Effector memory CD8-positive, alpha-beta T cell (primary cell): ENCODE results near the gene ARIH2.
A peak's percentile ranks its signal among the peaks of the same experiment; 100 is the strongest.
"Not testable (repeated sequence)": the region's sequence is repeated elsewhere in the genome, so short reads cannot be mapped to it uniquely, and the experiment has no call there.

Experiments used
- ATAC-seq: fragments of 150-1000 bp; cut with Tn5 transposase; replicated peaks from 2 replicates; pipeline ENCODE4 v1.10.0; 2021; ENCODE audit warnings: mild to moderate bottlenecking, moderate library complexity
- DNase-seq, 3 experiments: peaks; one replicate each; pipeline ENCODE4 v3.0.0; 2021
- H3K27ac Mint-ChIP-seq, 2 donors: one replicate each; pipeline ENCODE4 v1.8.0; 2022; ENCODE audit warnings: mild to moderate bottlenecking in 2 of 2, mixed read lengths in 2 of 2, moderate library complexity in 2 of 2
- H3K27me3 Mint-ChIP-seq, 2 donors: one replicate each; pipeline ENCODE4 v1.8.0; 2022; ENCODE audit warnings: mixed read lengths in 2 of 2
- H3K36me3 Mint-ChIP-seq: one replicate; pipeline ENCODE4 v1.8.0; 2022; ENCODE audit warnings: mild to moderate bottlenecking, moderate library complexity, mixed read lengths; ENCODE audit not compliant: insufficient read depth
- H3K4me1 Mint-ChIP-seq, 2 donors: one replicate each; pipeline ENCODE4 v1.8.0; 2022; ENCODE audit warnings: low read depth in 2 of 2, mixed read lengths in 2 of 2
- H3K4me3 Mint-ChIP-seq, 2 donors: one replicate each; pipeline ENCODE4 v1.8.0; 2022; ENCODE audit warnings: mild to moderate bottlenecking in 2 of 2, mixed read lengths in 2 of 2, moderate library complexity in 2 of 2
- H3K9me3 Mint-ChIP-seq, 2 donors: one replicate each; pipeline ENCODE4 v1.8.0; 2022; ENCODE audit warnings: mixed read lengths in 2 of 2

ARIH2 gene

GRCh38 chr3:48899273-48899672 lies 19.4 kb upstream of the ARIH2 start:
- peaks cover 33 to 40% of the 10 kb centered on the region in 2 donors for H3K4me1 Mint-ChIP-seq
- no peaks in the 10 kb centered on the region for H3K9me3 Mint-ChIP-seq
- H3K4me3 Mint-ChIP-seq: peak overlapping the region; percentile 92 to 96
- peak overlapping the region; percentile 91 to 93 for H3K27ac Mint-ChIP-seq
- H3K36me3 Mint-ChIP-seq: peaks cover 2% of the 10 kb centered on the region
- ATAC-seq: peak; percentile 60
- H3K27me3 Mint-ChIP-seq: no peaks in the 10 kb centered on the region
- peak; percentile 19 to 25 (median 21) for DNase-seq

- DNase-seq, H3K27me3 Mint-ChIP-seq, ATAC-seq, H3K4me1 Mint-ChIP-seq, H3K9me3 Mint-ChIP-seq, H3K36me3 Mint-ChIP-seq, H3K4me3 Mint-ChIP-seq, H3K27ac Mint-ChIP-seq: not testable (repeated sequence)
Observed at GRCh38 chr3:48907026-48907425, 11.6 kb upstream of the ARIH2 start.

- H3K36me3 Mint-ChIP-seq: peaks cover 24% of the 10 kb centered on the region
- no peak overlapping the region for H3K4me3 Mint-ChIP-seq
- H3K27me3 Mint-ChIP-seq: no peaks in the 10 kb centered on the region
- ATAC-seq (no peak), DNase-seq (no peak)
- no peak overlapping the region for H3K27ac Mint-ChIP-seq
- no peaks in the 10 kb centered on the region for H3K9me3 Mint-ChIP-seq
- H3K4me1 Mint-ChIP-seq: peaks cover 12 to 14% of the 10 kb centered on the region in 2 donors
Observed at GRCh38 chr3:48915296-48915695, 3.3 kb upstream of the ARIH2 start.

- Mint-ChIP-seq H3K36me3 (peaks cover 59% of the 10 kb centered on the region), H3K4me3 (peak overlapping the region; percentile 98), H3K4me1 (peaks cover 16 to 26% of the 10 kb centered on the region in 2 donors), H3K9me3 (no peaks in the 10 kb centered on the region), H3K27ac (peak overlapping the region; percentile 99 to 100), H3K27me3 (no peaks in the 10 kb centered on the region)
- peak; percentile 47 to 52 (median 49) for DNase-seq
- peak; percentile 51 for ATAC-seq
Observed at GRCh38 chr3:48919215-48920138, 835 bp downstream of the ARIH2 start.

- H3K9me3 Mint-ChIP-seq: no peaks in the 10 kb centered on the region
- no peak for DNase-seq
- peak overlapping the region; percentile 79 to 88 for H3K27ac Mint-ChIP-seq
- H3K27me3 Mint-ChIP-seq: no peaks in the 10 kb centered on the region
- peak; percentile 11 for ATAC-seq
- H3K4me3 Mint-ChIP-seq: peak overlapping the region; percentile 2 to 59
- peaks cover 41 to 60% of the 10 kb centered on the region in 2 donors for H3K4me1 Mint-ChIP-seq
- H3K36me3 Mint-ChIP-seq: peaks cover 82% of the 10 kb centered on the region
Observed at GRCh38 chr3:48926425-48927392, 8.1 kb downstream of the ARIH2 start.

GRCh38 chr3:48927928-48928327 lies 9.3 kb downstream of the ARIH2 start:
- peaks cover 83% of the 10 kb centered on the region for H3K36me3 Mint-ChIP-seq
- peak overlapping the region; percentile 2 to 64 for H3K4me3 Mint-ChIP-seq
- no peak for ATAC-seq

GRCh38 chr3:48928679-48929078 lies 10.0 kb downstream of the ARIH2 start:
- DNase-seq: no peak
- H3K27me3 Mint-ChIP-seq: no peaks in the 10 kb centered on the region
- ATAC-seq: no peak
- no peaks in the 10 kb centered on the region for H3K9me3 Mint-ChIP-seq
- H3K4me3 Mint-ChIP-seq: peak overlapping the region; percentile 33 to 64
- H3K36me3 Mint-ChIP-seq: peaks cover 81% of the 10 kb centered on the region
- H3K4me1 Mint-ChIP-seq: peaks cover 50 to 66% of the 10 kb centered on the region in 2 donors
- peak overlapping the region; percentile 65 to 88 for H3K27ac Mint-ChIP-seq

More at GRCh38 chr3:48927928-48928327, 9.3 kb downstream of the ARIH2 start:
- no peak for DNase-seq
- H3K27me3 Mint-ChIP-seq: no peaks in the 10 kb centered on the region
- H3K9me3 Mint-ChIP-seq: no peaks in the 10 kb centered on the region
- peak overlapping the region; percentile 65 to 88 for H3K27ac Mint-ChIP-seq
- H3K4me1 Mint-ChIP-seq: peaks cover 50 to 66% of the 10 kb centered on the region in 2 donors

GRCh38 chr3:48929358-48930035 lies 10.9 kb downstream of the ARIH2 start:
- H3K27ac Mint-ChIP-seq: peak overlapping the region; percentile 13 to 65

GRCh38 chr3:48930590-48930989 lies 11.9 kb downstream of the ARIH2 start:
- no peak for DNase-seq
- H3K27ac Mint-ChIP-seq: peak overlapping the region in 1 of 2 donors; percentile 83
- peaks cover 50 to 69% of the 10 kb centered on the region in 2 donors for H3K4me1 Mint-ChIP-seq
- H3K9me3 Mint-ChIP-seq: no peaks in the 10 kb centered on the region
- peak overlapping the region in 1 of 2 donors; percentile 21 for H3K4me3 Mint-ChIP-seq
- H3K27me3 Mint-ChIP-seq: no peaks in the 10 kb centered on the region
- ATAC-seq: no peak
- peaks cover 74% of the 10 kb centered on the region for H3K36me3 Mint-ChIP-seq

More at GRCh38 chr3:48929358-48930035, 10.9 kb downstream of the ARIH2 start:
- H3K36me3 Mint-ChIP-seq: peaks cover 81% of the 10 kb centered on the region
- no peak for ATAC-seq
- no peaks in the 10 kb centered on the region for H3K9me3 Mint-ChIP-seq
- peak overlapping the region; percentile 4 to 64 for H3K4me3 Mint-ChIP-seq
- H3K27me3 Mint-ChIP-seq: no peaks in the 10 kb centered on the region
- H3K4me1 Mint-ChIP-seq: peaks cover 52 to 66% of the 10 kb centered on the region in 2 donors
- DNase-seq: no peak

- peak overlapping the region; percentile 69 to 83 for H3K27ac Mint-ChIP-seq
- H3K36me3 Mint-ChIP-seq: peaks cover 69% of the 10 kb centered on the region
- ATAC-seq (peak; percentile 16), DNase-seq (no peak)
- H3K27me3 Mint-ChIP-seq: no peaks in the 10 kb centered on the region
- H3K9me3 Mint-ChIP-seq: no peaks in the 10 kb centered on the region
- peaks cover 43 to 58% of the 10 kb centered on the region in 2 donors for H3K4me1 Mint-ChIP-seq
- peak overlapping the region; percentile 21 to 31 for H3K4me3 Mint-ChIP-seq
Observed at GRCh38 chr3:48931944-48932580, 13.4 kb downstream of the ARIH2 start.

GRCh38 chr3:48934333-48934991 lies 15.8 kb downstream of the ARIH2 start:
- peaks cover 32 to 49% of the 10 kb centered on the region in 2 donors for H3K4me1 Mint-ChIP-seq
- no peak overlapping the region for H3K4me3 Mint-ChIP-seq
- peak overlapping the region in 1 of 2 donors; percentile 58 for H3K27ac Mint-ChIP-seq
- no peaks in the 10 kb centered on the region for H3K27me3 Mint-ChIP-seq
- no peak for ATAC-seq
- no peaks in the 10 kb centered on the region for H3K9me3 Mint-ChIP-seq
- no peak for DNase-seq
- H3K36me3 Mint-ChIP-seq: peaks cover 69% of the 10 kb centered on the region

- ATAC-seq (no peak), DNase-seq (no peak)
- H3K9me3 Mint-ChIP-seq: no peaks in the 10 kb centered on the region
- no peak overlapping the region for H3K4me3 Mint-ChIP-seq
- no peaks in the 10 kb centered on the region for H3K27me3 Mint-ChIP-seq
- H3K4me1 Mint-ChIP-seq: peaks cover 26 to 42% of the 10 kb centered on the region in 2 donors
- H3K36me3 Mint-ChIP-seq: peaks cover 70% of the 10 kb centered on the region
- H3K27ac Mint-ChIP-seq: no peak overlapping the region
Observed at GRCh38 chr3:48935530-48935929, 16.9 kb downstream of the ARIH2 start.
